H1 (cell line): ENCODE data around the gene CRIP1. TPM values are rescaled to one million over a fixed set of nuclear protein-coding genes. Genes with fewer than 3 reads are reported as not detected.

Source experiments
- CTCF ChIA-PET: fragments of 300-600 bp; sonication (Branson Sonifier 250); formaldehyde crosslinking; loops from one replicate; lab custom pipeline; 2021; ENCODE audit not compliant: partially characterized antibody; lab: Charles Lee
- POLR2A ChIA-PET: fragments of 300-600 bp; sonication (Branson Sonifier 250); formaldehyde crosslinking; loops from one replicate; lab custom pipeline; 2021; ENCODE audit warnings: inconsistent platforms; ENCODE audit not compliant: partially characterized antibody; lab: Charles Lee
- DNase-seq, 2 experiments: peaks; one replicate each; pipeline versions ENCODE4 v3.0.0 to v3.0.0-alpha.2; 2010 to 2022; ENCODE audit warnings: low spot score in 2 of 2, low read depth in 1 of 2, mixed read lengths in 1 of 2
- FAIRE-seq: peaks from 2 replicates; lab custom pipeline; 2011; peaks lifted over from hg19 to GRCh38; lab: Jason Lieb, UNC
- H2AFZ ChIP-seq: 2 replicates; pipeline ENCODE4 v1.8.1; 2012; ENCODE audit warnings: low read length, inconsistent platforms
- H2AK5ac ChIP-seq: 2 replicates; pipeline ENCODE4 v1.6.1; 2013; ENCODE audit warnings: low read depth, low read length
- H2BK120ac ChIP-seq: replicated peaks from 2 replicates; pipeline ENCODE3; 2013; ENCODE audit warnings: low read depth, low read length, inconsistent platforms
- H2BK12ac ChIP-seq: 2 replicates; pipeline ENCODE4 v1.6.1; 2013; ENCODE audit warnings: low read depth, low read length
- H2BK15ac ChIP-seq: 2 replicates; pipeline ENCODE4 v1.6.1; 2013; ENCODE audit warnings: low read length
- H2BK20ac ChIP-seq: 2 replicates; pipeline ENCODE4 v1.6.1; 2013; ENCODE audit warnings: low read length
- H2BK5ac ChIP-seq: 2 replicates; pipeline ENCODE4 v1.6.1; 2013; ENCODE audit warnings: low read depth, low read length
- H3K14ac ChIP-seq: 2 replicates; pipeline ENCODE4 v1.6.1; 2013; ENCODE audit warnings: inconsistent platforms; ENCODE audit not compliant: insufficient read length
- H3K18ac ChIP-seq: 2 replicates; pipeline ENCODE4 v1.6.1; 2013; ENCODE audit warnings: low read length; ENCODE audit errors: extremely low read depth
- H3K23ac ChIP-seq: 2 replicates; pipeline ENCODE4 v1.6.1; 2013; ENCODE audit warnings: inconsistent platforms; ENCODE audit not compliant: insufficient read length
- H3K23me2 ChIP-seq: 2 replicates; pipeline ENCODE4 v1.6.1; 2013; ENCODE audit warnings: low read depth, low read length
- H3K27ac ChIP-seq: 2 replicates; pipeline ENCODE4 v1.6.1; 2011; ENCODE audit warnings: low read depth, low read length, inconsistent platforms
- H3K27me3 ChIP-seq, 4 experiments: replicated peaks in 1 of 4; 1 replicate in 1 of 4; 2 replicates in 3 of 4; pipeline versions ENCODE4 v1.6.1 to v1.8.1; 2011 to 2013; ENCODE audit warnings: low read length in 3 of 4, mild to moderate bottlenecking in 3 of 4, inconsistent platforms in 2 of 4, mixed read lengths in 2 of 4, moderate library complexity in 1 of 4; ENCODE audit not compliant: control insufficient read depth in 3 of 4, insufficient read depth in 3 of 4; ENCODE audit errors: extremely low read depth in 1 of 4
- H3K36me3 ChIP-seq, 4 experiments: 2 replicates each; pipeline versions ENCODE4 v1.6.1 to v1.8.1; 2011 to 2013; ENCODE audit warnings: mild to moderate bottlenecking in 4 of 4, low read length in 3 of 4, moderate library complexity in 2 of 4, control low read depth in 1 of 4, inconsistent platforms in 1 of 4; ENCODE audit not compliant: insufficient read depth in 4 of 4, control insufficient read depth in 2 of 4
- H3K4ac ChIP-seq: replicated peaks from 2 replicates; pipeline ENCODE3; 2013; ENCODE audit warnings: low read length, low read depth, mixed read lengths, inconsistent platforms; ENCODE audit not compliant: insufficient read length
- H3K4me1 ChIP-seq, 4 experiments: replicated peaks in 1 of 4; 1 replicate in 1 of 4; 2 replicates in 3 of 4; pipeline versions ENCODE4 v1.6.1 to v1.8.1; 2011 to 2013; ENCODE audit warnings: low read length in 3 of 4, inconsistent platforms in 2 of 4, mixed read lengths in 1 of 4; ENCODE audit not compliant: insufficient read depth in 4 of 4, control insufficient read depth in 3 of 4
- H3K4me2 ChIP-seq, 2 experiments: 2 replicates each; pipeline versions ENCODE4 v1.6.1 to v1.8.1; 2011 to 2013; ENCODE audit warnings: low read depth in 2 of 2, low read length in 2 of 2, control low read depth in 1 of 2, inconsistent platforms in 1 of 2, mild to moderate bottlenecking in 1 of 2; ENCODE audit not compliant: insufficient read depth in 1 of 2
- H3K4me3 ChIP-seq, 4 experiments: fragments of 200-600, 300-600 bp in 1 of 4; sonication (generic), shearing (Covaris generic), sonication (Bioruptor Twin) in 1 of 4; 2 replicates each; pipeline versions ENCODE4 v1.5.1 to v1.8.1; 2011 to 2016; ENCODE audit warnings: low read length in 4 of 4, low read depth in 3 of 4, control low read depth in 2 of 4, inconsistent platforms in 2 of 4, mild to moderate bottlenecking in 2 of 4, mixed read lengths in 1 of 4, moderate library complexity in 1 of 4; ENCODE audit not compliant: insufficient read depth in 2 of 4; ENCODE audit errors: extremely low read depth in 1 of 4
- H3K56ac ChIP-seq: replicated peaks from 2 replicates; pipeline ENCODE3; 2013; ENCODE audit warnings: low read depth, mild to moderate bottlenecking, mixed read lengths, low read length, inconsistent platforms; ENCODE audit not compliant: insufficient read length
- H3K79me1 ChIP-seq: 2 replicates; pipeline ENCODE4 v1.6.1; 2013; ENCODE audit warnings: low read depth, low read length, control low read depth
- H3K79me2 ChIP-seq, 2 experiments: 2 replicates each; pipeline versions ENCODE4 v1.6.1 to v1.8.1; 2012 to 2013; ENCODE audit warnings: low read length in 2 of 2, mild to moderate bottlenecking in 2 of 2, inconsistent platforms in 1 of 2; ENCODE audit not compliant: insufficient read depth in 2 of 2, control insufficient read depth in 1 of 2
- H3K9ac ChIP-seq, 4 experiments: replicated peaks in 1 of 4; 1 replicate in 1 of 4; 2 replicates in 3 of 4; pipeline versions ENCODE4 v1.6.1 to v1.8.1; 2011 to 2013; ENCODE audit warnings: low read depth in 3 of 4, low read length in 3 of 4, control low read depth in 2 of 4, mild to moderate bottlenecking in 2 of 4, moderate library complexity in 2 of 4, inconsistent platforms in 1 of 4; ENCODE audit errors: extremely low read depth in 1 of 4
- H3K9me3 ChIP-seq, 2 experiments: 2 replicates each; pipeline versions ENCODE4 v1.6.1 to v1.8.1; 2012 to 2013; ENCODE audit warnings: mild to moderate bottlenecking in 2 of 2, moderate library complexity in 2 of 2, control low read depth in 1 of 2, inconsistent platforms in 1 of 2, low read depth in 1 of 2, low read length in 1 of 2, mixed read lengths in 1 of 2; ENCODE audit not compliant: insufficient read depth in 2 of 2
- H4K20me1 ChIP-seq, 2 experiments: replicated peaks in 1 of 2; 2 replicates each; pipeline versions ENCODE3 to v1.8.1; 2011 to 2013; ENCODE audit warnings: inconsistent platforms in 2 of 2, low read length in 2 of 2, mild to moderate bottlenecking in 1 of 2; ENCODE audit not compliant: insufficient read depth in 2 of 2, control insufficient read depth in 1 of 2
- H4K5ac ChIP-seq: 2 replicates; pipeline ENCODE4 v1.6.1; 2013; ENCODE audit warnings: low read length, low read depth, mixed read lengths, inconsistent platforms; ENCODE audit not compliant: insufficient read length
- H4K8ac ChIP-seq: 2 replicates; pipeline ENCODE4 v1.8.0; 2013; ENCODE audit warnings: mild to moderate bottlenecking, moderate library complexity, low read length, inconsistent platforms; ENCODE audit not compliant: insufficient read depth; ENCODE audit errors: extremely low read depth
- H4K91ac ChIP-seq: replicated peaks from 2 replicates; pipeline ENCODE3; 2013; ENCODE audit warnings: low read length, mixed read lengths, inconsistent platforms; ENCODE audit not compliant: insufficient read length
- WGBS, 2 experiments: shearing (Covaris generic) in 1 of 2; methylation state at CpG; one replicate each; pipeline versions ENCODE4 v1.1.6 to v1.1.7; 2013 to 2015; ENCODE audit warnings: low lambda C conversion rate in 2 of 2, mixed read lengths in 2 of 2, inconsistent platforms in 1 of 2, low coverage in 1 of 2, missing lambda C conversion rate in 1 of 2; ENCODE audit not compliant: insufficient replicate concordance in 2 of 2, insufficient coverage in 1 of 2, insufficient read length in 1 of 2; ENCODE audit errors: extremely low coverage in 1 of 2, missing lambda C conversion rate in 1 of 2; 5-methylcytosine and 5-hydroxymethylcytosine counted together
- polyA plus RNA-seq, 7 experiments: library from polyadenylated mRNA; depleted of rRNA in 3 of 7; stranded (reverse) in 5 of 7; unstranded in 2 of 7; fragments of >200 nt in 5 of 7; fragments of 200-250 nt in 2 of 7; gene quantifications; 1 replicate in 5 of 7; 2 replicates in 1 of 7; 4 replicates in 1 of 7; pipeline versions ENCODE4 v1.2.1 to v1.2.3, GENCODE V29; 2011 to 2013; ENCODE audit warnings: missing spikeins in 2 of 7, mixed read lengths in 2 of 7
- total RNA-seq: library from RNA; stranded (reverse); fragmentation: NEBNext Ultra II Directional; extraction: Animal tissue kit (Norgen Biotek cat#: 25700); gene quantifications from 2 replicates; pipeline ENCODE4 v1.2.1, GENCODE V29; 2021

The CRIP1 gene
- total and polyA plus RNA-seq, 2 of the 8 experiments (the other 6 are each of a cell fraction or from before 2014, with no cell fraction given): 1.2 to 2.2 TPM

- no peak overlapping the region for H3K14ac ChIP-seq
- H3K18ac ChIP-seq: no peak overlapping the region
- CTCF ChIA-PET: no interaction called here
- H3K23ac ChIP-seq: no peak overlapping the region
- DNase-seq (no peak), FAIRE-seq (no peak)
- no peak overlapping the region for H2AK5ac ChIP-seq
- no peaks in the 10 kb centered on the region for H3K79me1 ChIP-seq
- H3K4me1 ChIP-seq: no peaks in the 10 kb centered on the region
- H2BK120ac ChIP-seq: no peak overlapping the region
- no peak overlapping the region for H3K27ac ChIP-seq
- 93% methylated on average over 11 of the region's 13 CpGs; no CpG with 5 or more reads in 1 of the 2 experiments for WGBS, 2 experiments
- no peaks in the 10 kb centered on the region for H3K79me2 ChIP-seq
- POLR2A ChIA-PET: no interaction called here
- no peak overlapping the region for H3K4me3 ChIP-seq
- H4K8ac ChIP-seq: no peak overlapping the region
- no peak overlapping the region for H2BK5ac ChIP-seq
- H3K4me2 ChIP-seq: no peak overlapping the region
- no peak overlapping the region for H2BK15ac ChIP-seq
- no peak overlapping the region for H2BK12ac ChIP-seq
- H3K9ac ChIP-seq: no peak overlapping the region
- H3K56ac ChIP-seq: no peak overlapping the region
- H3K4ac ChIP-seq: no peak overlapping the region
- H3K27me3 ChIP-seq: no peaks in the 10 kb centered on the region; a peak in 1 of 7 replicates
- no peaks in the 10 kb centered on the region for H4K20me1 ChIP-seq
- no peak overlapping the region for H4K91ac ChIP-seq
- H4K5ac ChIP-seq: no peak overlapping the region
- no peaks in the 10 kb centered on the region for H3K23me2 ChIP-seq
- peaks cover 9 to 91% of the 10 kb centered on the region in 2 experiments; a peak in 3 of 4 replicates for H3K9me3 ChIP-seq
- H3K36me3 ChIP-seq: no peaks in the 10 kb centered on the region
- H2AFZ ChIP-seq: no peak overlapping the region
- no peak overlapping the region for H2BK20ac ChIP-seq
Observed at GRCh38 chr14:105534586-105534985, 47.9 kb downstream of the CRIP1 start.
